Right lobe of liver (tissue), 4 donors: ENCODE measurements around the gene ADGRV1.
"Not testable (repeated sequence)": the region's sequence is repeated elsewhere in the genome, so short reads cannot be mapped to it uniquely, and the experiment has no call there.

Experiments used
- POLR2A ChIP-seq: fragments of 450-650 bp; IDR thresholded peaks from one replicate; pipeline ENCODE4 v1.6.1; 2017; ENCODE audit warnings: antibody characterized with exemption, mild to moderate bottlenecking
- TF ChIP-seq, protein P1 (sequence below), 4 donors: fragments of 200-600 bp in 3 of 4; fragments of 450-650 bp in 1 of 4; IDR thresholded peaks; one replicate each; pipeline versions ENCODE4 v1.5.1 to v1.8.0; 2016 to 2022; ENCODE audit warnings: antibody characterized with exemption in 4 of 4, mild to moderate bottlenecking in 2 of 4
- donor health status: DM: no; HTN: no; CAD: no.
- donor health status: DM: no; HTN: no; CAD: no.
- donor health status: DM: no; HTN: yes; CAD: no.

GRCh38 chr5:90924222-90924621 lies 365.6 kb downstream of the ADGRV1 start:
- TF ChIP-seq POLR2A = not testable (repeated sequence)
- TF ChIP-seq, protein P1, sequence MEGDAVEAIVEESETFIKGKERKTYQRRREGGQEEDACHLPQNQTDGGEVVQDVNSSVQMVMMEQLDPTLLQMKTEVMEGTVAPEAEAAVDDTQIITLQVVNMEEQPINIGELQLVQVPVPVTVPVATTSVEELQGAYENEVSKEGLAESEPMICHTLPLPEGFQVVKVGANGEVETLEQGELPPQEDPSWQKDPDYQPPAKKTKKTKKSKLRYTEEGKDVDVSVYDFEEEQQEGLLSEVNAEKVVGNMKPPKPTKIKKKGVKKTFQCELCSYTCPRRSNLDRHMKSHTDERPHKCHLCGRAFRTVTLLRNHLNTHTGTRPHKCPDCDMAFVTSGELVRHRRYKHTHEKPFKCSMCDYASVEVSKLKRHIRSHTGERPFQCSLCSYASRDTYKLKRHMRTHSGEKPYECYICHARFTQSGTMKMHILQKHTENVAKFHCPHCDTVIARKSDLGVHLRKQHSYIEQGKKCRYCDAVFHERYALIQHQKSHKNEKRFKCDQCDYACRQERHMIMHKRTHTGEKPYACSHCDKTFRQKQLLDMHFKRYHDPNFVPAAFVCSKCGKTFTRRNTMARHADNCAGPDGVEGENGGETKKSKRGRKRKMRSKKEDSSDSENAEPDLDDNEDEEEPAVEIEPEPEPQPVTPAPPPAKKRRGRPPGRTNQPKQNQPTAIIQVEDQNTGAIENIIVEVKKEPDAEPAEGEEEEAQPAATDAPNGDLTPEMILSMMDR (IDR thresholded peaks at IDR 0.05) = not testable (repeated sequence)
